GM23338 (cell line): ENCODE results near the gene ELOB. TPM values are rescaled to one million over a fixed set of nuclear protein-coding genes. Genes with fewer than 3 reads are reported as not detected.

ENCODE experiments used
- ATAC-seq: fragments of 200-7000 bp; cut with Tn5 transposase; 3 replicates; pipeline ENCODE4 v1.9.1; 2020
- DNase-seq: peaks from one replicate; pipeline ENCODE4 v3.0.0-alpha.2; 2015; ENCODE audit warnings: low spot score
- H2AFZ ChIP-seq: fragments of 200-600 bp; sonication (generic); 2 replicates; pipeline ENCODE4 v1.8.0; 2016; ENCODE audit warnings: antibody characterized with exemption, mild to moderate bottlenecking, moderate library complexity
- H3F3A ChIP-seq: fragments of 200-600 bp; sonication (generic); replicated peaks from 2 replicates; pipeline ENCODE4 v1.8.0; 2017; ENCODE audit warnings: antibody characterized with exemption, mixed run types, low read depth
- H3K27ac ChIP-seq: fragments of 200-600 bp; sonication (generic); 2 replicates; pipeline ENCODE4 v1.6.1; 2016; ENCODE audit warnings: low read depth
- H3K27me3 ChIP-seq: fragments of 200-600 bp; sonication (generic); 2 replicates; pipeline ENCODE4 v1.8.0; 2016; ENCODE audit warnings: mild to moderate bottlenecking, mixed run types, moderate library complexity; ENCODE audit not compliant: insufficient read depth
- H3K36me3 ChIP-seq: fragments of 200-600 bp; sonication (generic); 2 replicates; pipeline ENCODE4 v1.8.0; 2016; ENCODE audit warnings: mild to moderate bottlenecking; ENCODE audit not compliant: insufficient read depth
- H3K4me1 ChIP-seq: fragments of 200-600 bp; sonication (generic); 2 replicates; pipeline ENCODE4 v1.8.0; 2016; ENCODE audit warnings: mild to moderate bottlenecking, moderate library complexity; ENCODE audit not compliant: insufficient read depth
- H3K4me2 ChIP-seq: fragments of 200-600 bp; sonication (generic); 2 replicates; pipeline ENCODE4 v1.7.1; 2017; ENCODE audit warnings: mixed run types
- H3K4me3 ChIP-seq: fragments of 200-600 bp; sonication (generic); 2 replicates; pipeline ENCODE4 v1.6.1; 2016; ENCODE audit warnings: mixed run types
- H3K79me2 ChIP-seq: fragments of 200-600 bp; sonication (generic); replicated peaks from 2 replicates; pipeline ENCODE4 v1.8.0; 2017; ENCODE audit warnings: mild to moderate bottlenecking; ENCODE audit not compliant: insufficient read depth
- H3K9me2 ChIP-seq: fragments of 200-600 bp; sonication (generic); 2 replicates; pipeline ENCODE4 v1.8.0; 2017; ENCODE audit not compliant: insufficient read depth
- H4K20me1 ChIP-seq: fragments of 200-600 bp; sonication (generic); replicated peaks from 2 replicates; pipeline ENCODE4 v1.8.0; 2017; ENCODE audit warnings: mild to moderate bottlenecking; ENCODE audit not compliant: insufficient read depth
- H3K27ac Mint-ChIP-seq: 2 replicates; pipeline ENCODE4 v1.8.0; 2020; ENCODE audit warnings: inconsistent platforms, mild to moderate bottlenecking, moderate library complexity, mixed read lengths
- H3K27me3 Mint-ChIP-seq: 3 replicates; pipeline ENCODE4 v1.8.0; 2022; ENCODE audit warnings: low read depth, mild to moderate bottlenecking, moderate library complexity, mixed read lengths, inconsistent platforms; ENCODE audit not compliant: insufficient read depth, poor library complexity
- H3K36me3 Mint-ChIP-seq: 3 replicates; pipeline ENCODE4 v1.8.0; 2021; ENCODE audit warnings: low read depth, mild to moderate bottlenecking, inconsistent platforms, moderate library complexity, mixed read lengths
- H3K4me1 Mint-ChIP-seq: 3 replicates; pipeline ENCODE4 v1.8.0; 2020; ENCODE audit warnings: mild to moderate bottlenecking, inconsistent platforms, mixed read lengths
- H3K4me3 Mint-ChIP-seq: 3 replicates; pipeline ENCODE4 v1.8.0; 2021; ENCODE audit warnings: moderate library complexity, mild to moderate bottlenecking, inconsistent platforms, mixed read lengths
- H3K9me3 Mint-ChIP-seq: 3 replicates; pipeline ENCODE4 v1.8.0; 2020; ENCODE audit warnings: moderate library complexity, mild to moderate bottlenecking, inconsistent platforms, mixed read lengths
- CREB1 ChIP-seq: fragments of 250-450 bp; sonication (Bioruptor Pico); IDR thresholded peaks from 2 replicates; pipeline ENCODE4 v1.5.0; 2020; ENCODE audit warnings: low read depth, mild to moderate bottlenecking, moderate library complexity
- CTCF ChIP-seq, 2 experiments: fragments of 200-600 bp in 1 of 2; sonication (generic) in 1 of 2; conservative IDR thresholded peaks; 2 replicates each; pipeline versions ENCODE4 v1.5.1 to v1.6.1; 2016 to 2017; ENCODE audit warnings: antibody characterized with exemption in 2 of 2, low read depth in 2 of 2, mild to moderate bottlenecking in 2 of 2, moderate library complexity in 1 of 2
- ETS1 ChIP-seq: IDR thresholded peaks from 2 replicates; pipeline ENCODE4 v1.6.1; 2016; ENCODE audit warnings: antibody characterized with exemption
- EZH2 ChIP-seq: fragments of 200-600 bp; sonication (generic); IDR thresholded peaks from one replicate; pipeline ENCODE4 v1.8.0; 2017; ENCODE audit warnings: antibody characterized with exemption, mild to moderate bottlenecking, low read depth; ENCODE audit not compliant: unreplicated experiment
- EZH2phosphoT487 ChIP-seq: fragments of 200-600 bp; sonication (generic); IDR thresholded peaks from one replicate; pipeline ENCODE4 v1.8.1; 2018; ENCODE audit warnings: antibody characterized with exemption; ENCODE audit not compliant: unreplicated experiment
- JUNB ChIP-seq: IDR thresholded peaks from one replicate; pipeline ENCODE4 v1.6.1; 2016; ENCODE audit warnings: antibody characterized with exemption; ENCODE audit not compliant: unreplicated experiment
- NANOG ChIP-seq: IDR thresholded peaks from 2 replicates; pipeline ENCODE4 v1.6.1; 2016; ENCODE audit warnings: antibody characterized with exemption, borderline replicate concordance
- POLR2AphosphoS5 ChIP-seq: IDR thresholded peaks from 2 replicates; pipeline ENCODE4 v1.6.1; 2016; ENCODE audit warnings: antibody characterized with exemption, low read depth
- REST ChIP-seq: IDR thresholded peaks from one replicate; pipeline ENCODE4 v1.6.1; 2018; ENCODE audit warnings: antibody characterized with exemption; ENCODE audit not compliant: unreplicated experiment
- STAT1 ChIP-seq: IDR thresholded peaks from one replicate; pipeline ENCODE4 v1.6.1; 2016; ENCODE audit warnings: antibody characterized with exemption; ENCODE audit not compliant: unreplicated experiment
- ZNF114 ChIP-seq: fragments of 250-450 bp; sonication (Bioruptor Pico); IDR thresholded peaks from 2 replicates; pipeline ENCODE4 v1.5.0; 2020; ENCODE audit warnings: mild to moderate bottlenecking, moderate library complexity
- ZNF331 ChIP-seq: fragments of 250-450 bp; sonication (Bioruptor Pico); IDR thresholded peaks from 2 replicates; pipeline ENCODE4 v1.5.0; 2020; ENCODE audit warnings: low read depth, mild to moderate bottlenecking, moderate library complexity
- ZNF462 ChIP-seq: fragments of 250-450 bp; sonication (Bioruptor Pico); IDR thresholded peaks from 2 replicates; pipeline ENCODE4 v1.5.0; 2020; ENCODE audit warnings: mild to moderate bottlenecking, moderate library complexity
- polyA plus RNA-seq: library from polyadenylated mRNA; unstranded; fragments of >200 nt; fragmentation: Nextera tagmentation; extraction: Ambion mirVana; gene quantifications from 2 replicates; pipeline ENCODE4 v1.2.1, GENCODE V29; 2016
- total RNA-seq: library from RNA; depleted of rRNA; stranded (reverse); fragments of >200 nt; shearing (Covaris generic); gene quantifications from 2 replicates; pipeline ENCODE4 v1.2.3, GENCODE V29; 2014

ELOB gene
- total and polyA plus RNA-seq, 2 experiments from 2014 or later = 278 to 756 TPM

- TF ChIP-seq CTCF (conservative IDR thresholded peaks at IDR 0.05; ENCODE audit: low read depth in 2 of 2) (no peak), JUNB (no peak), POLR2AphosphoS5 (no peak), NANOG (no peak), STAT1 (no peak), EZH2 (no peak), ETS1 (no peak)
Measured at GRCh38 chr16:2787406-2787805, 10.3 kb upstream of the ELOB start, which contains the start of gene PRSS33 (continued).

GRCh38 chr16:2786826-2787151 lies 9.7 kb upstream of the ELOB start:
- Mint-ChIP-seq H3K4me1 (peaks cover 3% of the 10 kb centered on the region), H3K4me3 (no peak overlapping the region), H3K27ac (no peak overlapping the region), H3K27me3 (peaks cover 29% of the 10 kb centered on the region), H3K9me3 (no peaks in the 10 kb centered on the region; the same call in 2 of the 3 replicates), H3K36me3 (no peaks in the 10 kb centered on the region)
- ATAC-seq (no peak), DNase-seq (no peak)
- H3K9me2 ChIP-seq = no peaks in the 10 kb centered on the region
- peaks cover 29% of the 10 kb centered on the region for H3K27me3 ChIP-seq
- H3K4me2 ChIP-seq = no peak overlapping the region
- H3K36me3 ChIP-seq = no peaks in the 10 kb centered on the region
- H3K79me2 ChIP-seq = no peaks in the 10 kb centered on the region
- 0 out of 2 replicates have a peak, but pooled peaks cover 3% of the 10 kb centered on the region for H3F3A ChIP-seq
- no peaks in the 10 kb centered on the region for H4K20me1 ChIP-seq
- no peak overlapping the region for H3K27ac ChIP-seq
- no peak overlapping the region for H3K4me3 ChIP-seq
- H2AFZ ChIP-seq = no peak overlapping the region
- no peaks in the 10 kb centered on the region for H3K4me1 ChIP-seq
- TF ChIP-seq NANOG (no peak), REST (no peak), ZNF462 (CRISPR knock-in tag) (no peak), ZNF114 (CRISPR knock-in tag) (no peak), EZH2 (no peak), EZH2phosphoT487 (no peak), POLR2AphosphoS5 (no peak), ZNF331 (no peak), JUNB (no peak), STAT1 (no peak), CREB1 (no peak)
